Tibial nerve (tissue), 4 donors: ENCODE data around the gene ANKMY1. TPM values are rescaled to one million over a fixed set of nuclear protein-coding genes. Genes with fewer than 3 reads are reported as not detected.
A peak's percentile ranks its signal among the peaks of the same experiment; 100 is the strongest.

Source experiments
- DNase-seq, 2 donors: peaks; one replicate each; pipeline ENCODE4 v3.0.0-alpha.2; 2019; ENCODE audit warnings: low spot score in 2 of 2
- H3K27ac ChIP-seq, 4 donors: fragments of 200-600 bp; sonication (generic) in 3 of 4; one replicate each; pipeline ENCODE4 v1.5.1; 2017 to 2019; ENCODE audit warnings: mild to moderate bottlenecking in 1 of 4
- H3K27me3 ChIP-seq, 2 donors: fragments of 200-600 bp; sonication (generic) in 1 of 2; one replicate each; pipeline versions ENCODE4 v1.5.1 to v1.6.0; 2017 to 2019
- H3K36me3 ChIP-seq, 3 donors: fragments of 200-600 bp; sonication (generic); one replicate each; pipeline ENCODE4 v1.5.1; 2018 to 2019
- H3K4me1 ChIP-seq, 4 donors: fragments of 200-600 bp; sonication (generic) in 3 of 4; one replicate each; pipeline ENCODE4 v1.5.1; 2017 to 2019
- H3K4me3 ChIP-seq, 4 donors: fragments of 200-600 bp; sonication (generic) in 3 of 4; one replicate each; pipeline ENCODE4 v1.5.1; 2017 to 2019; ENCODE audit warnings: mild to moderate bottlenecking in 1 of 4, moderate library complexity in 1 of 4
- H3K9me3 ChIP-seq, 4 donors: fragments of 200-600 bp; sonication (generic) in 3 of 4; one replicate each; pipeline ENCODE4 v1.5.1; 2017 to 2019
- CTCF ChIP-seq, 5 experiments: fragments of 200-600 bp in 3 of 5; fragments of 450-650 bp in 2 of 5; sonication (generic) in 3 of 5; IDR thresholded peaks; one replicate each; pipeline ENCODE4 v1.5.1; 2016 to 2019; ENCODE audit warnings: antibody characterized with exemption in 5 of 5, mild to moderate bottlenecking in 3 of 5, moderate library complexity in 2 of 5
- EP300 ChIP-seq, 2 donors: sonication (generic); formaldehyde crosslinking; IDR thresholded peaks; one replicate each; pipeline ENCODE4 v1.6.1; 2017; ENCODE audit warnings: antibody characterized with exemption in 2 of 2, mild to moderate bottlenecking in 1 of 2
- POLR2A ChIP-seq, 2 donors: fragments of 450-650 bp; IDR thresholded peaks; one replicate each; pipeline ENCODE4 v1.6.1; 2017; ENCODE audit warnings: antibody characterized with exemption in 2 of 2, mild to moderate bottlenecking in 2 of 2, moderate library complexity in 2 of 2
- WGBS, 2 donors: methylation state at CpG; one replicate each; pipeline ENCODE4 v1.1.5; 2018; 5-methylcytosine and 5-hydroxymethylcytosine counted together
- total RNA-seq, 4 donors: library from RNA; depleted of rRNA; stranded (reverse); fragments of >200 nt; gene quantifications; one replicate each; pipeline ENCODE4 v1.1.0, GENCODE V29; 2016

The ANKMY1 gene
- total RNA-seq, 4 donors from 2014 or later: 14.2 to 24.0 (median 21.4) TPM

- Histone ChIP-seq H3K9me3 (no peaks in the 10 kb centered on the region), H3K36me3 (peaks cover 0 to 21% (median 0%) of the 10 kb centered on the region in 3 donors), H3K4me3 (no peak overlapping the region), H3K4me1 (peaks cover 0 to 68% (median 0%) of the 10 kb centered on the region in 4 donors), H3K27ac (peak overlapping the region in 1 of 4 donors; percentile 21), H3K27me3 (no peaks in the 10 kb centered on the region)
- 79 to 89% methylated on average over 12 to 17 of the region's 17 CpGs for WGBS, 2 donors
- TF ChIP-seq EP300 (IDR thresholded peaks at IDR 0.05): no peak
- TF ChIP-seq POLR2A (IDR thresholded peaks at IDR 0.05): no peak
- DNase-seq: no peak
Measured at GRCh38 chr2:240443891-240444301, 113.9 kb downstream of the ANKMY1 start.

GRCh38 chr2:240442891-240443715 lies 114.7 kb downstream of the ANKMY1 start:
- H3K27me3 ChIP-seq: no peaks in the 10 kb centered on the region
- no peaks in the 10 kb centered on the region for H3K9me3 ChIP-seq
- TF ChIP-seq POLR2A (IDR thresholded peaks at IDR 0.05): no peak
- no peak for TF ChIP-seq CTCF (IDR thresholded peaks at IDR 0.05)
- no peak for TF ChIP-seq EP300 (IDR thresholded peaks at IDR 0.05)
- H3K4me1 ChIP-seq: peaks cover 0 to 75% (median under 1%) of the 10 kb centered on the region in 4 donors
- peak overlapping the region in 1 of 4 donors; percentile 21 for H3K27ac ChIP-seq
- peaks cover 0 to 21% (median 0%) of the 10 kb centered on the region in 3 donors for H3K36me3 ChIP-seq
- WGBS, 2 donors: 90% methylated on average over 20 of the region's 25 CpGs
- no peak overlapping the region for H3K4me3 ChIP-seq
- no peak for DNase-seq

- Histone ChIP-seq H3K4me1 (peaks cover 0 to 76% (median 7%) of the 10 kb centered on the region in 4 donors), H3K4me3 (no peak overlapping the region), H3K36me3 (peaks cover 0 to 21% (median 0%) of the 10 kb centered on the region in 3 donors), H3K9me3 (no peaks in the 10 kb centered on the region), H3K27ac (peak overlapping the region in 1 of 4 donors; percentile 2), H3K27me3 (no peaks in the 10 kb centered on the region)
- WGBS, 2 donors: 64 to 81% methylated on average over 17 of the region's 17 CpGs
- DNase-seq: no peak
- TF ChIP-seq POLR2A (IDR thresholded peaks at IDR 0.05) (no peak), CTCF (IDR thresholded peaks at IDR 0.05) (no peak), EP300 (IDR thresholded peaks at IDR 0.05) (no peak)
Measured at GRCh38 chr2:240441993-240442411, 115.8 kb downstream of the ANKMY1 start.

GRCh38 chr2:240441326-240441992 lies 116.3 kb downstream of the ANKMY1 start:
- DNase-seq: no peak
- H3K27ac ChIP-seq: peak overlapping the region in 1 of 4 donors; percentile 13
- no peak overlapping the region for H3K4me3 ChIP-seq
- H3K36me3 ChIP-seq: peaks cover 0 to 16% (median 0%) of the 10 kb centered on the region in 3 donors
- peaks cover 0 to 76% (median 11%) of the 10 kb centered on the region in 4 donors for H3K4me1 ChIP-seq
- 79 to 81% methylated on average over 23 to 24 of the region's 27 CpGs for WGBS, 2 donors
- H3K9me3 ChIP-seq: no peaks in the 10 kb centered on the region
- TF ChIP-seq POLR2A (IDR thresholded peaks at IDR 0.05): no peak
- no peak for TF ChIP-seq CTCF (IDR thresholded peaks at IDR 0.05)
- no peak for TF ChIP-seq EP300 (IDR thresholded peaks at IDR 0.05)
- H3K27me3 ChIP-seq: no peaks in the 10 kb centered on the region

GRCh38 chr2:240440704-240441320 lies 117.0 kb downstream of the ANKMY1 start:
- H3K27me3 ChIP-seq: no peaks in the 10 kb centered on the region
- 86 to 88% methylated on average over 16 to 18 of the region's 18 CpGs for WGBS, 2 donors
- no peak for DNase-seq
- peak overlapping the region in 1 of 4 donors; percentile 13 for H3K27ac ChIP-seq
- no peak overlapping the region for H3K4me3 ChIP-seq
- H3K36me3 ChIP-seq: peaks cover 0 to 10% (median 0%) of the 10 kb centered on the region in 3 donors
- H3K9me3 ChIP-seq: no peaks in the 10 kb centered on the region
- TF ChIP-seq EP300 (IDR thresholded peaks at IDR 0.05) (no peak), CTCF (IDR thresholded peaks at IDR 0.05) (no peak), POLR2A (IDR thresholded peaks at IDR 0.05) (no peak)
- peaks cover 0 to 80% (median 12%) of the 10 kb centered on the region in 4 donors for H3K4me1 ChIP-seq
